GM10266 (cell line): ENCODE measurements around the gene SORBS2.
"Not testable (repeated sequence)": the region's sequence is repeated elsewhere in the genome, so short reads cannot be mapped to it uniquely, and the experiment has no call there.

Experiments
- DNase-seq: peaks from one replicate; pipeline ENCODE4 v3.0.0; 2012; ENCODE audit errors: extremely low spot score
- CTCF ChIP-seq: IDR thresholded peaks from 2 replicates; pipeline ENCODE4 v1.5.1; 2012; ENCODE audit warnings: mild to moderate bottlenecking, low read depth; ENCODE audit not compliant: control insufficient read depth, insufficient read depth; ENCODE audit errors: missing control alignments

SORBS2 gene

GRCh38 chr4:185712350-185713024, 99.5 kb downstream of the SORBS2 start:
- no peak for TF ChIP-seq CTCF
- no peak for DNase-seq

DNA sequence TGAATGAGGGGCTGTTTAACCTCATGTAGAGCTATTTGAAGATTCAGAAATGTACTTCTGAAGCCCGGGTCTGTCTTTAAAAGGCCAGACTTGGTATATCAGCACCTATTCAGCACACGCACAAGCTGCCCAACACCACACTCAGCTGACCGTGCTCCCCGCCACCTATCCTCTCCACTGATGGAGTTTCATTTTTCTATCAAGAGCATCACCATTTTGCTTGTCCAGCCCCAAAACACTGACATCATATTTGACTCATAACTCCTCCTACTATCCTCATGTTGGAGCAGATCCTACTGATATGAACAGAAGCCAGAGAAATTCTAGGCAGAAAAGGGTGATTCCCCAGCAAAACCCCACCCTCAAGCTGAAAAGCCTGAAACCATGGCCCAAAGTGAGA, 100.3 kb downstream of the SORBS2 start:
- no peak for TF ChIP-seq CTCF
- no peak for DNase-seq

DNA sequence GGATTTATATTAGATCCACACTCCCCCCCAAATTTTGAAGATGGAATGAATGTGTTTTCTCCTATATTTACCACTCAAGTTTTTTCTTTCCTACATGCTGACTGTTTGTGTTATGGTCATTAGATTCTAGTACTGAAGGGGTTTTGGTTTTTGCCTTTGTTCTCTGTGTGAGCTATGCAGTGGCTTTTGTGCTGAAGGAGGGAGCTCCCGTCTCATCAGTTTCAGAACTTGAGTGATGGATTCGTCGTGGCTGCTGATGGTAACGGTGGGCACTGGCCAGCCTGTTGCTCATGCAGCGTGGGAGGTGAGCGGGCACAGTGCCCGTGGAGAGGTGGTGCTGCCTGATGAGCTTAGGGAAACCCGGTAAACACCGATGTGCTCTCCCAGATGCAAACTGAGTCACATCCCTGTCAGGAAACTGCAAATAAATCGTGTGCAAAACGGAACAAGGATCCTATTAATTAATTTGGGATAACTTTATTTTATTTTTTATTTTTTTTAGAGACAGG, 101.5 kb downstream of the SORBS2 start:
- DNase-seq = no peak
- no peak for TF ChIP-seq CTCF

GRCh38 chr4:185709802-185710486, 102.0 kb downstream of the SORBS2 start:
- DNase-seq = no peak
- TF ChIP-seq CTCF = no peak

DNA sequence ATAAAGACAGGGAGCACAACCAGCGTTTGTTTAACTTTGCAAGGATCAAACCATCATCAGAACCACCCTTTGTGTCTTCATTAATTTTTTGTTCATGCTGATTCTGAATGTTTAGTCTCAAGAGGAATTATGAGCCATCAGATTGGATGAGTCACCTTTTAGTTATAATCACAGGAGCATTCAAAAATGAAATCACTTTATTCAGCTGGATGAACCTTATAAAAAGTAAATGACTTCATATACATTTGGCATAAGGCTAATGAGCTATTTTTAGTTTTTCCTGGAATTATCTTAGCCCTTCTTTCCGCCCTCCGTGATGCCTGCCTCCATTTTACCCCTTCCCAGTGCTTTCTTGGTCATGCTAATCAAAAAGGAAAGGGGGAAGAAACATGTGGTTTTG, 103.6 kb downstream of the SORBS2 start:
- no peak for TF ChIP-seq CTCF
- DNase-seq = no peak

DNA sequence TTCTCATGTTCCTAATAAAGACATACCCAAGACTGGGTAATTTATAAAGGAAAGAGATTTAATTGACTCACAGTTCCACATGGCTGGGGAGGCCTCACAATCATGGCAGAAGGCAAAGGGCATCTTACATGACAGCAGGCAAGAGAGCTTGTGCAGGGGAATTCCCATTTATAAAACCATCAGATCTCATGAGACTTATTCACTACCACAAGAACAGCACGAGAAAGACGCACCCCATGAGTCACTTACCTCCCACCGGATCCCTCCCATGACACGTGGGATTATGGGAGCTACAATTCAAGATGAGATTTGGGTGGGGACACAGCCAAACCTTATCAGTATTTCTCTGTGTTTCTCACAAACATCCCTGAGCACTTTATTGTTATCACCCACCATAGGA, 104.4 kb downstream of the SORBS2 start:
- DNase-seq = not testable (repeated sequence)

- TF ChIP-seq CTCF = no peak
- DNase-seq = no peak
Measured at GRCh38 chr4:185702147-185702663, 109.8 kb downstream of the SORBS2 start.

GRCh38 chr4:185700630-185701029, 111.4 kb downstream of the SORBS2 start:
- DNase-seq = no peak
- TF ChIP-seq CTCF = no peak
